ENCODE data around the gene SERAC1.
"Not testable (repeated sequence)": the region's sequence is repeated elsewhere in the genome, so short reads cannot be mapped to it uniquely, and the experiment has no call there.

The SERAC1 gene

GRCh38 chr6:158177712-158178111, 9.7 kb upstream of the SERAC1 start:
- FAIRE-seq; DNase-seq (ENCODE audit: extremely low spot score, insufficient read length, low read depth): not testable (repeated sequence)

DNA sequence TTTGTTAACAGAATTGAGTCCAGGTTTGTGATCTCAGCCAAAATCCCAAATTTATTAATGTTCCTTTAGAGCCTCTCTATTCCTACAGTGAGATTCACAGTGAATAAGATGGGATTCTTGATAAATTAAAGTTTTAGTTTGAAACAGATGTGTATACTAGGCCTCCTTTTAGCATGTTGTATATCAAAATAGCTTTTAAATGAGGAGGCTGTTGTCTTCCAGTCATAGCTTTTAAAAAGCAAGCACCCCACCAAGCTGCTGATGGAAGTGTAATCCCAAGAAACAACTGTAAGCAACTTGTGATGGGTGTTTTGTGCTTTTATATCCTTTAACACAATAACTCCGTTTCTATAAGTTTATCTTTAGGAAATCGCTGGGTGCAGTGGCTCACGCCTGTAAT, 7.0 kb upstream of the SERAC1 start:
- DNase-seq (ENCODE audit: extremely low spot score, insufficient read length, low read depth) (no peak), FAIRE-seq (no peak)

- no peak for FAIRE-seq
- no peak for DNase-seq (ENCODE audit: extremely low spot score, insufficient read length, low read depth)
Observed at GRCh38 chr6:158174514-158174913, 6.5 kb upstream of the SERAC1 start.

DNA sequence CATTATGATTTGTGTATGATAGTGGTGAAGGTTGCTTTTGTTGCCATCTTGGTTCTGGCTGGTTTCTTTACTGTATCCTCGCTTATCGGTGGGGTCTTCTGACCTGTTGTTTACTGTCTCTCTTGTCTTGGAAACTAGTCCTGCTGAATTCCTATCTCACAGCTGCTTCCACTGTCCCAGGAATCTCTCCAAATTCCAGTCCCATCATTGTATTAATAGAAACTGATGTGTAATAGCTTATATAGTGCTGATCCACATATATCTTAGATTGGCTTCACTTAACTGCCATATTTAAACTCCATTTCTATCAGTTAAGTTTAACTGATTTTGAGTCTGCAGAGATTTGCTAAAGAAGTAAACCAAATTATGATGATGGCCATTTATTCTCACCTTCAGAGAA, 6.0 kb upstream of the SERAC1 start:
- DNase-seq (ENCODE audit: extremely low spot score, insufficient read length, low read depth) (no peak), FAIRE-seq (no peak)

- no peak for DNase-seq (ENCODE audit: extremely low spot score, insufficient read length, low read depth)
- no peak for FAIRE-seq
Observed at GRCh38 chr6:158172001-158172400, 3.9 kb upstream of the SERAC1 start.

- FAIRE-seq (no peak), DNase-seq (ENCODE audit: extremely low spot score, insufficient read length, low read depth) (no peak)
Observed at GRCh38 chr6:158170656-158171081, 2.6 kb upstream of the SERAC1 start.

DNA sequence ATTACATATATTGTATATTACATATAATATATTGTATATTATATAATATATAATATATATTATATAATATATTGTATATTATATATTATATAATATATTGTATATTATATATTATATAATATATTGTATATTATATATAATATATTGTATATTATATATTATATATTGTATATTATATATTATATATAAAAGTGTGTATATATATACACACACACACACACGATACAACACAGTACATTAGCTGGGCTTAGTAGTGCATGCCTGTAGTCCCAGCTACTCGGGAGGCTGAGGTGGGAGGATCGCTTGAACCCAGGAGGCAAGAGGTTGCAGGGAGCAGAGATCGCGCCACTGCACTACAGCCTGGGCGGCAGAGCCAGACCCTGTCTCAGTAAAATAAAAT, 1.6 kb upstream of the SERAC1 start:
- DNase-seq (ENCODE audit: extremely low spot score, insufficient read length, low read depth); FAIRE-seq: not testable (repeated sequence)

DNA sequence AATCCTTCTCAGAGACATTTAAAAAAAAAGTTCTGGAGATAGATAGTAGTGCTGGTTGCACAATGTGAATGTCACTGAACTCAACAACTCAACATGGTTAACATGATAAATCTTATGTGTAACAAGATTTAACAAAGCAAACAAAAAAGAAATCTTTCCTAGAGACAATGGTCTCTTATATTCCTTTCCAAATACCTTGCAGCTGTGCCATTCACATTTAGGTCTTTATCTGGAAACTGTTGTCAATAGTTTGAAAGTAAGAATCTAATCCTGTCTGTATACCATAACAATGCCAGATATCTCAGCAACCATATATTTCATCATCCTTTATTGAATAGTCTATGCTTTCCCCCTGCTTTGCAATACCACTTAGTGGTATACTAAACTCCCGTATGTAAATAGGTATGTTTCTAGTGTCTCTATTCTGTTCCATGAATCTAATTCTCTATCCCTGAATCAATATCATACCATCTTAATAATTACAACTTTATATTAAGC, 2.1 kb downstream of the SERAC1 start:
- no peak for FAIRE-seq

DNA sequence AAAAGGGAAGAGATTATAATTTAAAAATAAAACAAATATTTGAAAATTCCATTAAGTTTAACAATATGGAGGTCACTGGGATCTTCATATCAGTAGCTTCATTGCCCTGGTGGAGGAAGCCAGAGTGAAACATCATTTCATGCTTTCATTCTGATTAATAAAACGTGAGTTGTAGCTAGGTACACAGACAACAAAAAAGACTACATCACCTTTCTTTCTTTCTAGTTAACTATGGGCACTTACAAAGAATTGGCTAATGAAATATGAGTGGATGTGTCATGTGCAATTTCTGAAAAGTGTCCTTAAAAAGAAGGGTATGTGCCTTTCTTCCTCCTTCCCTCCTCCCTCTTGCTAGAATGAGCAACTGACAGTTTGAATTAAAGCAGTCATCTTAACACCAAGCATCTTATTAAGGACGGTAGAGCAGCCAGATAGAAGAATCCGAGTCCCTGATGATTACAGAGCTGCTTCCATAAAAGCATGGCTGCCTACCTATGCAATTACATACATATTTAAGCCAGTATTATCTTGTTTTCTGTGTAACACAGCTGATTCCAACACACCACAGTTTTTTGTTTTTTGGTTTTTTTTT, 3.4 kb downstream of the SERAC1 start:
- DNase-seq (ENCODE audit: extremely low spot score, insufficient read length, low read depth) (no peak), FAIRE-seq (no peak)

More for the DNA sequence above, 2.1 kb downstream of the SERAC1 start:
- DNase-seq (ENCODE audit: extremely low spot score, insufficient read length, low read depth): no peak

DNA sequence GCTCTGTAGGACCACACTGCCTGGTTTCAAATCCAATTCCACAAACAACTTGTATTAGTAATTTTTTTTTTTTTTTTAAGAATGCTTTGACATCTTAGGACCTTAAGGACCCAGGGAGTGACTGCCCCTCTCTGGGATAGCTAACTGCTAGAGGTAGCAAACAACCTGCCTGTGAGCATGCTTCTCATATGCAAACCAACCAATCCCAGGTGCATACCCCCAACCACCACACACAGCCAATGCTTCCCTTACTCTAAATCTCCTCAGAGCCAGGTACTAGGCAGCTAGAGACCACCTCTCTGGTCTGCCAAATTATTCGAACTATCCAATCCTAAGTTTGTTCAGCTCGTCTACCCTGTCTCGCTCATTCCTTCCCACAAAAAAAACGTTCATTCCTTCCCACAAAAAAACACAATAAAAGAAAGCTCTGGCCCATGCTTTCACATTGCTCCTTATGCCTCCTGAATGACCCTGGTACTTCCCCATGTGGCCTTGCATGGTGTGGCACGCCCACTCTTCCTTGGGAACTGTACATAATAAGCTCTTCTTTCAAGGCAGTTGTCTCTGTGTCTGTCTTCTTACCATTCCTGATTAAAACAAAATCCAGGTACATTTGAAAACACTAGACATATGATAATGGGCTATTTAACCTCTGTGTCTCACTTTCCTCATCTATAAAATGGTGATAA, 6.4 kb downstream of the SERAC1 start:
- FAIRE-seq (no peak), DNase-seq (ENCODE audit: extremely low spot score, insufficient read length, low read depth) (no peak)

DNA sequence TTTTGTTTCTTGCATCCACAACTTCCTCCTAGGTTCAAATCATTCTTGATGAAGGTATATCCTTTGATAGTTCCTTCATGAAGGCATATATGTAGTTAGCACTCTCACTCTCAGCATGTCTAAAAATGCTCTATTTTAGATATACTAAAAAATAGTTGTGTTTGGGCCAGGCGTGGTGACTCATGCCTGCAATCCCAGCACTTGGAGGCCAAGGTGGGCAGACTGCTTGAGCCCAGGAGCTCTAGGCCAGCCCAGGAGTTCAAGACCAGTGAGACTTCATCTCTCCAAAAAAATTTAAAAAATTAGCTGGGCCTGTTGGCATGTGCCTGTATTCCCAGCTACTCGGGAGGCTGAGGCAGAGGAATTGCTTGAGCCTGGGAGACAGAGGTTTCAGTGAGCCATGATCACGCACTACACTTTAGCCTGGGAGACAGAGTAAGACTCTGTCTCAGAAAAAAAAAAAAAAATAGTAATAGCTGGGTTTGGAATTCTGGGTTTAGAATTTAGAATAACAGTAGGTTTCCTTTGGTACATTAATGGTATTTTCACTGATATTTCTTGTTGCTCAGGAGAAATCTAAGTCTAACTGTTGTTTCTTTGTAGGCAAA, 7.0 kb downstream of the SERAC1 start:
- DNase-seq (ENCODE audit: extremely low spot score, insufficient read length, low read depth) (no peak), FAIRE-seq (no peak)

- no peak for FAIRE-seq
- no peak for DNase-seq (ENCODE audit: extremely low spot score, insufficient read length, low read depth)
Observed at GRCh38 chr6:158158748-158159147, 9.3 kb downstream of the SERAC1 start.

GRCh38 chr6:158158123-158158522, 9.9 kb downstream of the SERAC1 start:
- FAIRE-seq: no peak

GRCh38 chr6:158157064-158157764, 10.8 kb downstream of the SERAC1 start:
- FAIRE-seq (no peak), DNase-seq (ENCODE audit: extremely low spot score, insufficient read length, low read depth) (no peak)

More at GRCh38 chr6:158158123-158158522, 9.9 kb downstream of the SERAC1 start:
- no peak for DNase-seq (ENCODE audit: extremely low spot score, insufficient read length, low read depth)

GRCh38 chr6:158154816-158155215, 13.2 kb downstream of the SERAC1 start:
- no peak for FAIRE-seq
- DNase-seq (ENCODE audit: extremely low spot score, insufficient read length, low read depth): no peak

GRCh38 chr6:158153576-158153975, 14.5 kb downstream of the SERAC1 start:
- DNase-seq (ENCODE audit: extremely low spot score, insufficient read length, low read depth): no peak

GRCh38 chr6:158152659-158153058, 15.4 kb downstream of the SERAC1 start:
- DNase-seq (ENCODE audit: extremely low spot score, insufficient read length, low read depth) (no peak), FAIRE-seq (no peak)

More at GRCh38 chr6:158153576-158153975, 14.5 kb downstream of the SERAC1 start:
- no peak for FAIRE-seq

GRCh38 chr6:158152025-158152424, 16.0 kb downstream of the SERAC1 start:
- FAIRE-seq; DNase-seq (ENCODE audit: extremely low spot score, insufficient read length, low read depth): not testable (repeated sequence)

GRCh38 chr6:158150701-158151100, 17.4 kb downstream of the SERAC1 start:
- FAIRE-seq (no peak), DNase-seq (ENCODE audit: extremely low spot score, insufficient read length, low read depth) (no peak)

GRCh38 chr6:158149641-158150040, 18.4 kb downstream of the SERAC1 start:
- FAIRE-seq (no peak), DNase-seq (ENCODE audit: extremely low spot score, insufficient read length, low read depth) (no peak)

- FAIRE-seq: no peak
Observed at GRCh38 chr6:158143700-158144099, 24.4 kb downstream of the SERAC1 start.

More at GRCh38 chr6:158143700-158144099, 24.4 kb downstream of the SERAC1 start:
- DNase-seq (ENCODE audit: extremely low spot score, insufficient read length, low read depth): no peak
